K562 (cell line): ENCODE results near the gene PTCH2.

Source experiments
- CAMTA2 ChIP-seq: fragments of 250-450 bp; sonication (Bioruptor Pico); conservative IDR thresholded peaks from 2 replicates; pipeline ENCODE4 v1.5.1; 2022
- EP300 ChIP-seq: IDR thresholded peaks from 2 replicates; pipeline ENCODE4 v1.6.1; 2012; ENCODE audit warnings: low read length, improper control_type of control experiment
- KLF10 ChIP-seq: fragments of 250-450 bp; sonication (Bioruptor Pico); IDR thresholded peaks from 2 replicates; pipeline ENCODE4 v1.6.1; 2021; ENCODE audit warnings: matching md5 sums
- RAD51 ChIP-seq: fragments of 450-650 bp; IDR thresholded peaks from 2 replicates; pipeline ENCODE4 v1.7.1; 2016; ENCODE audit warnings: low read depth, mild to moderate bottlenecking, borderline replicate concordance
- RFX5 ChIP-seq: IDR thresholded peaks from 2 replicates; pipeline ENCODE4 v1.6.1; 2011; ENCODE audit warnings: low read depth, mild to moderate bottlenecking, improper control_type of control experiment, low read length
- TF ChIP-seq, protein P1 (sequence below): fragments of 150-350 bp; IDR thresholded peaks from 2 replicates; pipeline ENCODE4 v1.6.1; 2014; ENCODE audit warnings: low read depth, mild to moderate bottlenecking, low read length, borderline replicate concordance

DNA sequence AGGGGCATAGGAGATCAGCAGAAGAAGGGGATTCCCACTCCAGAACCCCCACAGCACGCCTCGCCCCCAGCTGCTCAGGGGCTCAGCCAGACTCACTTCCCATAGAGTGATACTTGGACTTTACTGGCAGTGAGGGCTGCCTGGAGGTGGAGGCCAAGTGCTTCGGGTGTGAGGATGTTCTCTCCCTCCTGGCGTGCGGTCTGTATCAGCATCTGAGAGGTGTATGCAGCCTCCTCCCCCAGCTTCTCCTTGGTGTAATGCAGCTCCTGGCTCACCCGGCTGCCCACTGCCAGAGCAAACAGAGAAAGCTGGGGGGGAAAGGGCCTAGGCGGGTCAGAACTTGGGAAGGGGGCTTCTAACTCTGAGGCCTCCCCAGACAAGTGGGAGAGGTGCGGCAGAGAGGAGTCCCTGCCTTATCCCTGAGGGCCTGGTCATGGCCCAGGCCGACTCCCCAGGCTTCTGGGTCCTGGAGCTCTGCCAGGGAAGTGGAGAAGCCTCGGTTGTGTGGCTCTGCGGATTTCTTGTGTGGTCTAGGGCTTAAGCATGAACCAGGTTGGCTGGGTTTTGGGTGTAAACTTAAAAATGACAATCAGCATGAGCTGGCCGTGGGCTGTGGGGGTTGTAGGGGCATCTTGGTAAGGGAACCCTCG is 10.9 kb downstream of the PTCH2 start:
- no peak for TF ChIP-seq KLF10 (CRISPR knock-in tag)
- no peak for TF ChIP-seq RFX5
- no peak for TF ChIP-seq RAD51
- no peak for TF ChIP-seq EP300
- TF ChIP-seq, protein P1, sequence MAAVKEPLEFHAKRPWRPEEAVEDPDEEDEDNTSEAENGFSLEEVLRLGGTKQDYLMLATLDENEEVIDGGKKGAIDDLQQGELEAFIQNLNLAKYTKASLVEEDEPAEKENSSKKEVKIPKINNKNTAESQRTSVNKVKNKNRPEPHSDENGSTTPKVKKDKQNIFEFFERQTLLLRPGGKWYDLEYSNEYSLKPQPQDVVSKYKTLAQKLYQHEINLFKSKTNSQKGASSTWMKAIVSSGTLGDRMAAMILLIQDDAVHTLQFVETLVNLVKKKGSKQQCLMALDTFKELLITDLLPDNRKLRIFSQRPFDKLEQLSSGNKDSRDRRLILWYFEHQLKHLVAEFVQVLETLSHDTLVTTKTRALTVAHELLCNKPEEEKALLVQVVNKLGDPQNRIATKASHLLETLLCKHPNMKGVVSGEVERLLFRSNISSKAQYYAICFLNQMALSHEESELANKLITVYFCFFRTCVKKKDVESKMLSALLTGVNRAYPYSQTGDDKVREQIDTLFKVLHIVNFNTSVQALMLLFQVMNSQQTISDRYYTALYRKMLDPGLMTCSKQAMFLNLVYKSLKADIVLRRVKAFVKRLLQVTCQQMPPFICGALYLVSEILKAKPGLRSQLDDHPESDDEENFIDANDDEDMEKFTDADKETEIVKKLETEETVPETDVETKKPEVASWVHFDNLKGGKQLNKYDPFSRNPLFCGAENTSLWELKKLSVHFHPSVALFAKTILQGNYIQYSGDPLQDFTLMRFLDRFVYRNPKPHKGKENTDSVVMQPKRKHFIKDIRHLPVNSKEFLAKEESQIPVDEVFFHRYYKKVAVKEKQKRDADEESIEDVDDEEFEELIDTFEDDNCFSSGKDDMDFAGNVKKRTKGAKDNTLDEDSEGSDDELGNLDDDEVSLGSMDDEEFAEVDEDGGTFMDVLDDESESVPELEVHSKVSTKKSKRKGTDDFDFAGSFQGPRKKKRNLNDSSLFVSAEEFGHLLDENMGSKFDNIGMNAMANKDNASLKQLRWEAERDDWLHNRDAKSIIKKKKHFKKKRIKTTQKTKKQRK: no peak
- no peak for TF ChIP-seq CAMTA2 (CRISPR knock-in tag)
